PC-9 (cell line): ENCODE measurements around the gene MT1G. TPM values are rescaled to one million over a fixed set of nuclear protein-coding genes. Genes with fewer than 3 reads are reported as not detected.

Source experiments
- BruUV-seq: library from RNA; stranded (reverse); fragments of 400-500 nt; replicated peaks from 2 replicates; lab custom pipeline; 2021; lab: Mats Ljungman, UMichigan
- CTCF ChIA-PET: fragments of 300-600 bp; sonication (Branson Sonifier 250); formaldehyde crosslinking; loops from one replicate; lab custom pipeline; 2022; ENCODE audit warnings: antibody characterized with exemption; lab: Charles Lee
- POLR2A ChIA-PET: fragments of 300-600 bp; sonication (Branson Sonifier 250); formaldehyde crosslinking; loops from one replicate; lab custom pipeline; 2022; ENCODE audit warnings: antibody characterized with exemption; ENCODE audit not compliant: unreplicated experiment; lab: Charles Lee
- DNase-seq, 2 experiments: peaks; one replicate each; pipeline versions ENCODE4 v3.0.0 to v3.0.0-alpha.2; 2015 to 2022; ENCODE audit warnings: mixed read lengths in 1 of 2
- H2AFZ ChIP-seq: fragments of 200-600 bp; sonication (generic); 2 replicates; pipeline ENCODE4 v1.8.1; 2017; ENCODE audit warnings: antibody characterized with exemption
- H3F3A ChIP-seq: fragments of 200-600 bp; sonication (generic); 2 replicates; pipeline ENCODE4 v1.8.1; 2017; ENCODE audit warnings: antibody characterized with exemption, mild to moderate bottlenecking, low read depth; ENCODE audit not compliant: insufficient read depth
- H3K27ac ChIP-seq: fragments of 200-600 bp; sonication (generic); 2 replicates; pipeline ENCODE4 v1.6.1; 2016; ENCODE audit warnings: mixed run types
- H3K27me3 ChIP-seq: fragments of 200-600 bp; sonication (generic); 2 replicates; pipeline ENCODE4 v1.6.1; 2016; ENCODE audit warnings: low read depth, mixed run types; ENCODE audit not compliant: insufficient read depth
- H3K36me3 ChIP-seq: fragments of 200-600 bp; sonication (generic); 2 replicates; pipeline ENCODE4 v1.6.1; 2016; ENCODE audit warnings: low read depth, mixed run types
- H3K4me1 ChIP-seq: fragments of 200-600 bp; sonication (generic); replicated peaks from 2 replicates; pipeline ENCODE4 v1.6.1; 2016; ENCODE audit warnings: mixed run types; ENCODE audit not compliant: insufficient read depth
- H3K4me2 ChIP-seq: fragments of 200-600 bp; sonication (generic); 2 replicates; pipeline ENCODE4 v1.6.1; 2017; ENCODE audit warnings: mixed run types
- H3K4me3 ChIP-seq: fragments of 200-600 bp; sonication (generic); 2 replicates; pipeline ENCODE4 v1.6.1; 2016; ENCODE audit warnings: mixed run types
- H3K79me2 ChIP-seq: fragments of 200-600 bp; sonication (generic); 2 replicates; pipeline ENCODE4 v1.6.1; 2017; ENCODE audit warnings: low read depth, mixed run types
- H3K9me2 ChIP-seq: fragments of 200-600 bp; sonication (generic); 2 replicates; pipeline ENCODE4 v1.8.1; 2017; ENCODE audit warnings: mild to moderate bottlenecking; ENCODE audit not compliant: insufficient read depth
- H3K9me3 ChIP-seq: fragments of 200-600 bp; sonication (generic); 2 replicates; pipeline ENCODE4 v1.8.1; 2016; ENCODE audit warnings: low read depth; ENCODE audit not compliant: insufficient read depth
- H4K20me1 ChIP-seq: fragments of 200-600 bp; sonication (generic); 2 replicates; pipeline ENCODE4 v1.8.1; 2017; ENCODE audit not compliant: insufficient read depth
- CTCF ChIP-seq: fragments of 200-600 bp; sonication (generic); conservative IDR thresholded peaks from 2 replicates; pipeline ENCODE4 v1.6.1; 2017; ENCODE audit warnings: mixed run types, antibody characterized with exemption, mild to moderate bottlenecking, moderate library complexity
- EZH2 ChIP-seq: fragments of 200-600 bp; sonication (generic); IDR thresholded peaks from 2 replicates; pipeline ENCODE4 v1.8.0; 2017; ENCODE audit warnings: antibody characterized with exemption, low read depth
- intact Hi-C: fragments of 100-400 bp; cut with micrococcal nuclease; formaldehyde crosslinking; loops from one replicate; pipeline ENCODE4 v1.10.0; 2022; ENCODE audit not compliant: unreplicated experiment
- total RNA-seq: library from RNA; stranded (reverse); gene quantifications from 2 replicates; pipeline ENCODE4 v1.2.3, GENCODE V29; 2021

Gene MT1G
- total RNA-seq, 1 experiment from 2014 or later: not detected

GRCh38 chr16:56700195-56700594 lies 32.3 kb upstream of the MT1G start:
- intact Hi-C loops: loop anchor here (10.0 kb wide), 3 partner anchors 345 to 985 kb away; no protein-coding TSS in a partner anchor

GRCh38 chr16:56697456-56698155 lies 29.7 kb upstream of the MT1G start:
- H3K4me3 ChIP-seq: no peak overlapping the region
- H3K9me2 ChIP-seq: no peaks in the 10 kb centered on the region
- DNase-seq: no peak
- H2AFZ ChIP-seq: no peak overlapping the region
- H3K4me2 ChIP-seq: no peak overlapping the region
- no peaks in the 10 kb centered on the region for H3K9me3 ChIP-seq
- no TSS peak for BruUV-seq
- no peaks in the 10 kb centered on the region for H4K20me1 ChIP-seq
- POLR2A ChIA-PET: interaction anchor here (0.5 to 0.6 kb wide), 2 partner anchors 89 to 227 kb away, joined by 4 to 11 read pairs; partner anchors contain the start of gene MT2A
- no peak overlapping the region for H3K27ac ChIP-seq
- intact Hi-C loops: no loop called here
- CTCF ChIA-PET: no interaction called here
- TF ChIP-seq EZH2 (no peak), CTCF (no peak)
- peaks cover 8% of the 10 kb centered on the region; the same call in 1 of the 2 replicates for H3F3A ChIP-seq
- no peaks in the 10 kb centered on the region for H3K36me3 ChIP-seq
- peaks cover 21% of the 10 kb centered on the region for H3K4me1 ChIP-seq
- no peaks in the 10 kb centered on the region for H3K27me3 ChIP-seq
- no peaks in the 10 kb centered on the region for H3K79me2 ChIP-seq

More at GRCh38 chr16:56700195-56700594, 32.3 kb upstream of the MT1G start:
- H3F3A ChIP-seq: peaks cover 8% of the 10 kb centered on the region; the same call in 1 of the 2 replicates
- peaks cover 13% of the 10 kb centered on the region for H3K4me1 ChIP-seq
- DNase-seq: no peak
- H3K9me3 ChIP-seq: no peaks in the 10 kb centered on the region
- H3K4me2 ChIP-seq: no peak overlapping the region
- no peak overlapping the region for H3K4me3 ChIP-seq
- H3K27me3 ChIP-seq: no peaks in the 10 kb centered on the region
- BruUV-seq: no TSS peak
- H3K36me3 ChIP-seq: no peaks in the 10 kb centered on the region
- H2AFZ ChIP-seq: no peak overlapping the region
- no peak overlapping the region for H3K27ac ChIP-seq
- H4K20me1 ChIP-seq: no peaks in the 10 kb centered on the region
- ChIA-PET POLR2A (interaction anchor here (0.6 kb wide), 1 partner anchor 96 kb away, joined by 11 read pairs; no protein-coding TSS in a partner anchor), CTCF (interaction anchor here (0.6 to 2.7 kb wide), 3 partner anchors 59 to 123 kb away, joined by 4 to 27 read pairs (median 11); no protein-coding TSS in a partner anchor)
- no peaks in the 10 kb centered on the region for H3K79me2 ChIP-seq
- H3K9me2 ChIP-seq: no peaks in the 10 kb centered on the region
- no peak for TF ChIP-seq CTCF
- no peak for TF ChIP-seq EZH2

DNA sequence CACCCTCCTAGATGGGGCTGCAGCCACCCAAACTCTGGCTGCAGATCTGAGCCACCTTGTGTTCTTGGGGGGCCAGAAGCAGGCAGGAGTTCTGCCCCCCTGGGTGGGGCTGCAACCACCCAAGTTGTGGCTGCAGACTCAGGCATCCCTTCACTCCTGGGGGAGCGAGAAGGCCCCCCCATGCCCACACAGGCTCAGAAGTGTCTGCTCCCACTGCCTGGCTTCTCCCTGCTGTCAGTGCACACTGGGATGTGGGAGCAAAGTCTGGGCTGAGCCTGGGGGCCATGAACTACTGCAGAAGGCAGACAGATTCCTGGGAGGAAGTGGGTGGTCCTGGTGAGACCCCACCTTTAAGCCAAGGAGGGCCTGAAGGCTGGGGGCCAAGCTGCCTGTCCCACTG lies 27.4 kb upstream of the MT1G start:
- ChIA-PET POLR2A (no interaction called here), CTCF (no interaction called here)
- H3K27ac ChIP-seq: no peak overlapping the region

More for the DNA sequence above, 27.4 kb upstream of the MT1G start:
- H4K20me1 ChIP-seq: no peaks in the 10 kb centered on the region
- H3K4me1 ChIP-seq: peaks cover 29% of the 10 kb centered on the region
- no peaks in the 10 kb centered on the region for H3K27me3 ChIP-seq
- no peak for TF ChIP-seq CTCF
- TF ChIP-seq EZH2: no peak
- peaks cover 5% of the 10 kb centered on the region for H3F3A ChIP-seq
- H3K4me3 ChIP-seq: no peak overlapping the region
- intact Hi-C loops: no loop called here
- H3K4me2 ChIP-seq: no peak overlapping the region
- BruUV-seq: no TSS peak
- no peak for DNase-seq
- no peaks in the 10 kb centered on the region for H3K9me3 ChIP-seq
- no peak overlapping the region for H2AFZ ChIP-seq
- H3K79me2 ChIP-seq: no peaks in the 10 kb centered on the region
- no peaks in the 10 kb centered on the region for H3K9me2 ChIP-seq
- H3K36me3 ChIP-seq: no peaks in the 10 kb centered on the region
